SKM-1 (cell line): Measurements from ENCODE around the gene SUSD3.

ENCODE experiments used
- DNase-seq: peaks from one replicate; lab custom pipeline; 2025; ENCODE audit not compliant: unreplicated experiment; lab: John Stamatoyannopoulos, UW

Gene SUSD3

DNA sequence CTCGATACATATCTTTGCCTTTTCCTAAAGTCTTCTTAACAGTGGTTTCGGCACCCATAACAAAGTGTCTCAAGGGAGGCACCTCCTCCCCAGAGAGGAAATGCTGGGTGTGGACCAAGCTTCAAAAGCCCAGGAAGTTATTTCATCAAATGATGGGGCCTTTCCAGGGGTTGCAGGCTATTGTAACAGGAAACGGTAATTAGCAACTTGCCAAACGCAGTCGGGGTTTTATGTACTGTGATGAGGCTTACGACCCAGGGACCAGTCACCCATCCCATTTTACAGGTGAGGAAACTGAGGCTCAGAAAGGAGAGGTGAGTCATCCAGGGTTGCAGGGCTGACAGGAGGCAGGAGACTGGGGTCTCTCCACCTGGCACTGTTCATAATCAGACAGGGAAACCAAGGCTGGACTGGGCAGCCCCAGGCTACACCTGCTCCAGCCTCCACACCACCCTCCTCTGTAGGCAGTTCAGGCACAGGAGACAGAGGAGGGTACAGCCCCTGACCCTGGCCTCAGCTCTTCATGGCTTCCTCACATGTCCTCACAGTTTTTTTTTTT lies 30.0 kb upstream of the SUSD3 start:
- peak; percentile 60 for DNase-seq

GRCh38 chr9:93030642-93031628 lies 27.6 kb upstream of the SUSD3 start:
- no peak for DNase-seq

DNA sequence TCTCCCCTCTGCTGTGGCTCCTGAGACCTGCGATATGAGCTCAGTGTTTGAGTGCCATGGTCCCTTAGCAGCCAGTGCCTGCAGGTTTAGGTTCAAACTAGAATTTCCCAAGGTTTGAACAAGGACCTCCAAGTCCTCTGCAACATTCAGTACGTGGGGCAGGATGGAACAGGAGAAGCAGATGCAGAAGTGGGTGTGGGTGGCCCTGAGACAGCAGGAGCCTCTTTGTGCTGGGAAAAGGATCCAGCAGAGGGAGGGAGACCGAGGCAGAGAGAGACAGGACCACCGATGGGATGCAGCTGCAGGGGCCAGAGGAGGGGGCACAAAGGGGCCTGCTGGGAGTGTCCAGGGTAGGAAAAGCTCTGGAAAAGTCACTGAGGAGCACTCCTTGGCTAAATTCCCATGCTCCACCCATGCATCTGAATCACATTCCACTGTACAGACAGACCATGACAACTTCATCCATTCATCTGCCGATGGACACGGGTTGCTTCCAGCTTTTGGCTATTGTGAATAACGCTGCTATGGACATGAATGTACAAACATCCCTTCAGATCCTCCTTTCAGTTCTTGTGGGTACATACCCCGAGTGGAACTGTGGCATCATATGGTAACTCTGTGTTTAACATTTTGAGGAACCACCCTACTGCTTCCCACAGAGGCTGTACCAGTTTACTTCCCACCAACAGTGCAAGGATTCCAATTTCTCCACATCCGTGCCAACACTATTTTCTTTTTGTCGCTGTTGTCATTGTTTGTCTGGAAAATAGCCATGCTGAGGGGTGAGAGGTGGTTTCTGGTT lies 26.7 kb upstream of the SUSD3 start:
- DNase-seq, result no peak

GRCh38 chr9:93032545-93032944 lies 26.0 kb upstream of the SUSD3 start:
- DNase-seq, result no peak

DNA sequence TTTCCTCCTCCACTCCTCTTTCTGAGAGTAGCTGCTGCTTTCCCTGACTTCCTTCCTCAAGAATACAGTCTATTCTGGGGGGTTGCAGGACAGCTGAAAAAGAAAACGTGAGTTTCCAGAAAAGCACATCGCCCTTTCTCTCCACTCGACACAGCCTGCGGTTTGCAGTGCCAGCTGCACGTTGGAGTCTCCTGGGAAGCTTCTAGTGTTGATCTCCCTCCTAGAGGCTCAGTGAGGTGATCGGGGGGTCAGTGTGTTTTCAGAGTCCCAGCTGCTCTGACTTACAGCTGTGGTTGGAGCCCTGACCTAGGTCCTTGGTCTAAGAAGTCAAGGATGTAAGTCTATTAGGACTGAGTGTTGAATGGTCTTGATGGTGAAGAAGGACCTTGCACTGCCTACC lies 25.0 kb upstream of the SUSD3 start:
- DNase-seq, result no peak

DNA sequence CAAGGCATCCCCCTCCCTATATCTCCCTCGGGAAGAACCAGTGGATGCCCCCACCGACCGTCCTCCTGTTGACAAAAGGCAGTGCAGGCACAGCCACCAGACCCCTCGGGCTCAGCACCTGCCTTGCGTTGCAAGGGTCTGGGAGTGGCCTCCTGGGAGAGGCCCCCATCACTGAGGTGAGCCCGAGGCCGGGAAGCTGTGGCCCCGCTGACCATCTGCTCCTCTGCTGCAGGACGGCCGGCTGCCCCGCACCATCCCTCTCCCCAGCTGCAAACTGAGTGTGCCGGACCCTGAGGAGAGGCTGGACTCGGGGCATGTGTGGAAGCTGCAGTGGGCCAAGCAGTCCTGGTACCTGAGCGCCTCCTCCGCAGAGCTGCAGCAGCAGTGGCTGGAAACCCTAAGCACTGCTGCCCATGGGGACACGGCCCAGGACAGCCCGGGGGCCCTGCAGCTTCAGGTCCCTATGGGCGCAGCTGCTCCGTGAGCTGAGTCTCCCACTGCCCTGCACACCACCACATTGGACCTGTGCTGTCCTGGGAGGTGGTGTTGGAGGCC lies 23.3 kb upstream of the SUSD3 start:
- DNase-seq, result no peak

DNA sequence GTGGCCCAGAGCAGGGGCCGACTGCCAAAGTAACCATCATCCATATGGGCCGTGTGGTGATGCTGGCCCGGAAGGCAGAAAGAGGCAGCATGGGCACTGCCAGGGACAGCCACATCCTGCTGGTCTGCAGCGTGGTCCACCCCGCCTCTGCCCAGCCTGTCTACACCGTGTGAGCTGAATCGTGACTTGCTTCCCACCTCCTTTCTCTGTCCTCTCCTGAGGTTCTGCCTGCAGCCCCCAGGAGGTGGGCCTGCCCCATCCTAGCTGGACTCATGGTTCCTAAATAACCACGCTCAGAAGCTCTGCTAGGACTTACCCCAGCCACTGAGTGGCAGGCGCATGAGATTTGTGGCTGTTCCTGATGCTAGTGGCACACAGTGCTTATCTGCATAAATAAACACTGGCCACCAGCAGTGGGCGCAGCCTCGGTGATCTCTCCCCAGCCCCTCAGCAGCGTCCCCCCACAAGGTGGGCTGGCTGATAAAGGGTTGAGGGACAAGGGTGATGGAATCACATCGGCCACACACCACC lies 22.6 kb upstream of the SUSD3 start:
- DNase-seq, result no peak

DNA sequence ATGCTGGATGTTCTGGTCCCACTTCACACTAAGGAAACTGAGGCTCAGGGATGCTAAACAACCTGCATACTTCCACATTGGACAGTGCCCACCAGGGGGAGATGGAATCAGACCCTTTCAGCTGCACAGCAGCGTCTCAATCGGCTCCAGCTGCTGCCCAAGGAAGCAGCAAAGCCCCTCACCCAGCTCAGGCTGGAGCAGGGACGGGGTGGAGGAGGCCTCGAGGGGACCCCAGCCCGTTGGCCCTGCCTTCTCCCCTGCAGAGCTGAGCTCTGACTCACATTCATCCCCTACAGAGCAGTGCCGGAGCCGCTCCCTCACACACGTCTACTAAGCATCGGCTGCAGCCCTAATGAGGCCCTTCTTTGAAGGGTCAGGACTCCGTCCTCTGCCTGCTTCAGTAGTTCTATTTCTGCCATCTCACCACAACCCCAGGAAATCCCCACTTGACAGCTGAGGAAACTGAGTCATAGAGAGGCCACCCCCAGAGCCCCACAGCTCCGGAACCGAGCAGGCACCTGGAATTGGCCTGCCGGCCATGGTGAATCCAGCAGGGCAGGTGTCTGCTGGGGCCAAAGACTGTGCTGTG lies 21.5 kb upstream of the SUSD3 start:
- no peak for DNase-seq

DNA sequence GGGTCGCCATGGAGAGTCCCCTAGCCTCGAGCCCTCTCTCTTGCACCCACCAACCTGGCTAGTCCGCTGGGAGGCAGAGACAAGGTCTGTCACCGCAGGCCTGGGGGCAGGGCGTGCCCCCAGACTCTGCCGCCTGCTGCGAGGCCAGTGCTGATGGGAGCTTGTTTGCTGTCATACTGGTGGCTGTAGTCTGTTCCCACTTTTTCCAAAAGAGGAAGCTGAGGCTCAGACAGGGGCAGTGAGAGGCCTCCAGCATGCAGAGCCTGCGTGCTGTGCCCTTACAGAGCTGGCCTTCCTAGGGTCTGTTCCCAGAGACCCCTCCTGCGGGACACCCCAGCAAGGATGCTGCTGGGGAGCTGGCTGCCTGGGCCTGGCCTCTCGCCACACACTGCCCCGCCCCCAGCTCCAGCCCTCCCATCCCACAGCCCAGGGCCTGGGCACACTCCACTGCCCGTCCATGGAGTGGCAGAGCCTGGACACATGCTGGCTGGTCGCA lies 21.0 kb upstream of the SUSD3 start:
- no peak for DNase-seq

DNA sequence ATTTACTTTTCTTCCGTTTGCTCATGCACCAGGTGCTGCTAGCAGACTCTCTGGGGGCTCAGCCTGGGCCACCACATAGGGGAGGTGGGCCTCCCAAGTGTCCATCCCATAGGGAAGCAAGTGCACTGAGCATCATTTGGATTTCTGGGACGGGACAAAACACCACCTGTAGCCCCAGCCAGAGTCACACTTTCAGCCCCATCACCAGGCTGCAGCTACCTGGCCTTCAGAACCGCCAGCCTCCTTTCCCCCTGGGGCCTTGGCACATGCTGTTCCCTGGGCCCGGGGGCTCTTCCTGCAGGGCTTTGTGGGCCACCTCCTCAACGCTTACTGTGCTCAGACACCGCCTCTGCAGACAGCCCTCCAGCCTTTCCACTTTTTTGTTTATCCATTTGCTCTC lies 19.6 kb upstream of the SUSD3 start:
- no peak for DNase-seq

- no peak for DNase-seq
Measured at GRCh38 chr9:93039456-93039855, 19.0 kb upstream of the SUSD3 start.

DNA sequence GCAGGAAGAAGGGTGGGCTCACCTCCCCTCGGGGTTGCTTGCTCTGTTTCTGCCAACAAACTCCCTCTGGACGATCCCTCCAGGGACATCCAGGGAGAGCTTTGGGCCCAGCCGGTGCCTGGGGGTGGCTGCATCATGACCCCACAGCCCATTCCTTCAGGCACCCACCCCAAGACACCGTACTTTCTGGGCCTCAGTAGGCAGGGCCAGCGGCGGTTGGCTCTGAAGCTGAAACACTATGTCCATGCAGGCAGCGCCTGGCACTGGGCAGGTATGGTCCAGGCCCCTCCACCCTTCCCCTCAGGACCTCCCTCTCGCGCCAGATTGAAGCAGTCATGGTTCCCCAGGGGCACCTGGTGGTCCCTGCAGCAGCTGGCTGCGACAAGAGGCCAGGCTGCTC lies 18.5 kb upstream of the SUSD3 start:
- DNase-seq, result no peak

GRCh38 chr9:93040409-93040808 lies 18.1 kb upstream of the SUSD3 start:
- no peak for DNase-seq

DNA sequence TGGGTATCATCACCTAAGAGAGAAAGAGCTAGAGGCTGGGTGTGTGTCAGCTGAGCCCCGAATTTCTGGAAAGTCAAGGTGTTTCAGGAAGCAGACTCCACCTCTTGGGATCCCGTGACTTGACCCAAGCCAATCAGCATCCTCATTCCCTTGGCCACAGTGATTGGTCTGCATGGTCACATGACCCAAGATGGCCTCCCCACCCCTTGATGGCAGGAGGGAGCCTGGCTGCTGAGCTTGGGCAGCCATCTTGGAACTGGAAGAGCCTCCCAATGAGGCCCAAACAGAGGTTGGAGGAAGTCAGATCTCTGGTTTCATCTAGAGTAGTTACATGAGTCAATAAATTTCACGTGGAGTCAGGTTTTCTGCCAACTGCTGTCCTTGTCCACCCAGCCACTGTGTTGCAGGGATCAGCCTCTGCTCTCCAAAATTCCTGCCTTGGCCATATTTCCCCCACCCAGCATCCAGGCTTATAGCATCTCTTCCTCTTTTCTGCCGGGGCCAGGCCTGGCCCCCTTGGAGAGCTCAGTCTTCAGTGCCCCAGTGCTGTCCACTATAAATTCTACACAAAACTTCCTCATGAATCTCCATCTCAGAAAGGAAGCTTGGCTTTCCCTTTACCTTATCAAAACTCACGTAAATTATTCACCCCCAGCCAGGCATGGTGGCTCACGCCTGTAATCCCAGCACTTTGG lies 17.2 kb upstream of the SUSD3 start:
- no peak for DNase-seq

GRCh38 chr9:93043122-93043521 lies 15.4 kb upstream of the SUSD3 start:
- no peak for DNase-seq

DNA sequence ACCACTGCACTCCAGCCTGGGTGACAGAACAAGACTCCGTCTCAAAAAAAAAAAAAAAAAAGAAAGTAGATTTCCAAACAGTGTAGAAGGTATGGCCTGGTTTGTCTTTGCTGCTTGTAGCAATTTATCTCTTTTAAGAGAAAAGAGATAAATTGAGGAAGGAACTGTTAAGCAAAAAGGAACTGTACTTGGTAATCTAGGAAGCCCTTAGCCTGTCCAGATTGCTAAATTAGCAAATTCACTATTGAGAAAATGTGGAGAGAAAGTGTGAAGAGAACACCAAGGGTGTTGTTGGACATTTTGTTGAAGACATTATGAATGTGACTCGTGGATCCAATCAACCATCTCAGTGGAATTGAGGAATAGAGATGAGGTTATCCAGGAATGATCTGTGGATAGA lies 13.0 kb upstream of the SUSD3 start:
- no peak for DNase-seq

DNA sequence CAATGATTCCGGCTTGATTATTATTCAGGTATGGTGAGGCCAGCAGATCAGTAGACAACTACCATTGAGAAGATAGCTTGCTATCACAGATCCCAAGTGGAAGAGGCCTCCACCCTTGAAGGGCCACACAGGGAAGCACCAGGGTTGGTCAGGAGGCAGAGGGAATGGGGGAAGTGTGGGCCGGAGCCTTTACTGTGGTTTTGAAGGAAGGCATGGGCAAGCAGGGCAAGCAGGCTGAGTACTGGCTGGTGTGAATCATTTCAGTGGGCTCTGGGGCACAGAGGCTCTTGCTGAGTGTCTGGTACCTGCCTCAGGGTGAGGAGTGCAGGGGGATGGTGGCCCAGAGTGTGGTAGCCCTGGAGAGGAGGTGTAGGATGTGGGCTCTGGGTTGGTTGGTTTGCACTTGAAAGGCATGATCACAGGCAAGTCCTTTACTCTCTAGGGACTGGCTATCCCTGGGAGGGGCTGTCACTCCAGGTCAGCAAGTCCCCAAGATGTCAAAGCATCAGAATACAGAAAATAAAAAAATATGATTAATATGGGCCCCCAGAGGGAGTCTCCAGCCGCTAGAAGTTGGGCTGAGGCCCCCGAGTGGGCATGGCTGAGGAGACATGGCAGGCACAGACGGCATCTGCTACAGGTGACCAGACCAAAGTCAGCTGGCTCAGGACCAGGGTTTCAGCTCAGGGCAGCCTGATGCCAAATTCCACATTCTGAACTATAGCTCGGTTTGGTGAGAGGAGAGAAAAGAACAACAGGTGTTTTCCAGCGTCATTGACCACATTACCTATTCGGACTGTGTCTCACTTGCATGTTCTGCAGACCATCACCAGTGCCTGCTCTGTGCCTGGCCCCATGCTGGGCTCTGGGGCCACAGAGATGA lies 9.7 kb upstream of the SUSD3 start:
- DNase-seq, result no peak

- DNase-seq, result no peak
Measured at GRCh38 chr9:93049491-93049890, 9.0 kb upstream of the SUSD3 start.

DNA sequence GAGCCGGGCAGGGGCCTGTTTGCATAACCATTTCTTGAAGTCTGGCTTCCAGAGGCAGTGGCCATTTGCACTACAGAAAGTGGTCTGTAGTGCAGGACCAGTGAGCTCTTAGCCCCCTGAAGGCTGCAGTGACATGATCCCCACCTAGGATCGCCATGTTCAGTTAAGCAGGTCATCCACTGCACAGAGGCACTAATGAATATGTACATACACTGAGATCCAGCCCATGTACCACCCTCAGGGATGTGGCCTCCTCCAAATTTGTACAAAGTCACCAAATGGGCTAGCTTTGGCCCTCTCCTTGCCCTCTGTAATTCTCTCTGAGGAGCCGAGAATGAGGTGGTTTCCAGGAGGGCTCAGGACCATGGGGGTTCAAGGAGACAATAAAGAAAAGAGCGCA lies 8.3 kb upstream of the SUSD3 start:
- no peak for DNase-seq
